Lower leg skin (tissue), 3 donors: ENCODE results near the gene CMSS1.

ENCODE experiments used
- CTCF ChIP-seq, 3 donors: fragments of 450-650 bp; IDR thresholded peaks; one replicate each; pipeline ENCODE4 v1.5.1; 2016; ENCODE audit warnings: antibody characterized with exemption in 3 of 3, mild to moderate bottlenecking in 3 of 3, moderate library complexity in 2 of 3
- POLR2A ChIP-seq, 2 donors: fragments of 450-650 bp; IDR thresholded peaks; one replicate each; pipeline ENCODE4 v1.6.1; 2016 to 2017; ENCODE audit warnings: antibody characterized with exemption in 2 of 2, mild to moderate bottlenecking in 1 of 2, moderate library complexity in 1 of 2

- no peak for TF ChIP-seq POLR2A (IDR thresholded peaks at IDR 0.05)
- no peak for TF ChIP-seq CTCF (IDR thresholded peaks at IDR 0.05)
Observed at GRCh38 chr3:99896482-99896881, 78.8 kb downstream of the CMSS1 start.
